CD4-positive, alpha-beta T cell treated with Interleukin-21 for 1 hour (primary cell): ENCODE measurements around the gene RBMS3.

Source experiments
- DNase-seq: peaks from one replicate; pipeline ENCODE4 v3.0.0-alpha.2; 2020

Gene RBMS3

GRCh38 chr3:29922992-29923746, 642.3 kb downstream of the RBMS3 start:
- DNase-seq, result no peak

- DNase-seq, result no peak
Observed at GRCh38 chr3:29924783-29925561, 644.1 kb downstream of the RBMS3 start.

DNA sequence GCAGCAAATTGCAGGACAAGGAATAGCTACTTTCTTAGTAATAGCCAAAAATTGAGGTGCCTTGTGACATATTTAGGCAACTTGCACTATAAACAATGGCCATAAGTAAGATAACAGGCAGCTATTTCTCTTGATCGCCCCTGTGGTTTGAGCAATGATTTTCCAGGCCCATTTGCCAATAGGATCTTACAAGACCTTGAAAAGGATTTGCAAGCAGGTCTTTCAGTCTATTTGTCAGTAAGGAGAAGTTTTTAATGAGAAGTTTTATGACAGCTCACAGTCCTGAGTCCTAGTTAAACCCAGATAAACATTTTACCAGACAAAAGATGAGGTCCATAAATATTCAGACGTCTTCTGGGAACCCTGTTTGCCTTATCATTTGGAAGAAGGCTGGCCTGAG, 645.5 kb downstream of the RBMS3 start:
- no peak for DNase-seq

DNA sequence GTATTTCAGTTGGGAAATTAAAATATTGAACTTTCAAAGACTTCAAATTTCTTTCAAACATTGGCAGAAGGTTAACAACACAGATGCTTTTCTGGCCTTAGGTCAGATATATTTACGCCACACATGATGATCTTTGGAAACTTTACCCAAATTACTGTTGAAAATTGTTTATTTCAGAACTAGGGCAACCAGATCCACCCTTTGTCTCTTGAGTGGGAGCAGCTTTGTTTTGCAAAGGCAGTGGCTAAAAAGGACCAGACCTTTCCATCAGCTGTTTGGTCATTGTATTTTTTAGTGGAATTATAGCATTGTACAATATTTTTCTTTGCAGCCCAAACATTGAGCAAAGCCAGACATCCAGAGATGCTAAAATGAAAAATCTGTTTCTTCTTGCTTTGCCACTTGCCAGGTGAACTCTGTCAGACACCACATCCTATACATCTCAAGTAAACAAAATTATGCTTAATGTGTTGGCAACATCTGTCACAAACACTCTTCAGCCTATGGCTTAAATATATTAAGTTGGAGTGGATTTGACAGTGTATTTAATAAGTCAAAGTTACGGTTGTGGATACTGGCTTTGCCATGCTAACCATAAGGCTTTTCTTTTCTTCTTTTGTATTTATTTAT, 651.9 kb downstream of the RBMS3 start:
- no peak for DNase-seq

GRCh38 chr3:29933802-29934490, 653.1 kb downstream of the RBMS3 start:
- no peak for DNase-seq

DNA sequence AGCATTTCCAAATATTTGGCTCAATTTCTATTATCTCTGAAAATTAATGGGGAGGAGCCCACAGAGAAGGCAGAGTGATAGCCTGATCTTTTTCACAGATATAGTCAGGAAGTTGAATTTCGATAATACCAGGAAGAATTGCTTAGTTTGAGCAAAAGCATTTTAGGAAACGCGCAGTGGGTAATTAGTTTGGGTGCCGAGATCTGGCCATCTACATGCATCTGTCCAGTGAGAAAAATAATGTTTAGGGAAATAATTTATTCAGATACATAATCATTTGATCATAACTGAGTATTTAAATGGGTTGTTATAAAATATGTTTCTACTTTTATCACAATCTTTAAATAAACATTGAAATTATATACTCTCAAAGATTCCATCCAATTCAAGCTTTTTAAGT, 653.9 kb downstream of the RBMS3 start:
- DNase-seq, result no peak

GRCh38 chr3:29936054-29936453, 655.2 kb downstream of the RBMS3 start:
- DNase-seq, result no peak

DNA sequence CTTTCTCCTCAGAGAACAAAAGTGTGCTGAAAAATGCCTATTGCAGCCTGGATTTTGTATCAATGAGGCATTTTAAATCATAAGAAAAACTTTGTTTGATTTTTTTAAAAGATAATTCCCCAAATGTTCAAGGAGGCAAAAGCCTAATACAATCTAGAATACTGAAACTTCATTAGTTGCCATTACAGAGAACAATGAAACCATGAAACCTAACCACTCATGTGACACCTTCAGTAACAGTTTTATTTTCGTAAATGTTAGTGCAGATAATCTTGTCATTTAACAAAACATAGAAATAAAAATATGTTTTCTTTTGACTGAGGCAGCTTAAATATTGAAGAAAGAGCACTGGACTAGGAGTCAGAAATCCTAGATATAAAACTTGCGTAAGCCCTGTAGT, 655.9 kb downstream of the RBMS3 start:
- DNase-seq, result no peak

DNA sequence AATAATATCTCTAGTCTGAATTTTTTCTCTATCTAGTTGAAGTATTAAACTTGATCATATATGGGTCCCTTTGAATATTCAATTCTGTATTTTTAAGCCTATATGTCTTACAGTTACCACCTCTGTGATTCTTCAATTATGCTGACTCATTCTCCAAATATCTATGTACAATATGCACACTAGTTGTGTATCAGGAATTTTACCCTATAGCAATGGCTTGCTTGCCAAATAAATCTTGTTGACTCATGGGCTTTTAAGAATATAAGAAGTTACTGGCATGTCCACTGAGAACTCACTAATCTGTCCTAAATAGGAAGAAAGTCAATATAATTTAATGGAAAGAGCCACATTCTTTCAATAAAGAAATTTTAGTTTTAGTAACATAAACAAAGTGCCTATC, 656.3 kb downstream of the RBMS3 start:
- DNase-seq, result no peak

DNA sequence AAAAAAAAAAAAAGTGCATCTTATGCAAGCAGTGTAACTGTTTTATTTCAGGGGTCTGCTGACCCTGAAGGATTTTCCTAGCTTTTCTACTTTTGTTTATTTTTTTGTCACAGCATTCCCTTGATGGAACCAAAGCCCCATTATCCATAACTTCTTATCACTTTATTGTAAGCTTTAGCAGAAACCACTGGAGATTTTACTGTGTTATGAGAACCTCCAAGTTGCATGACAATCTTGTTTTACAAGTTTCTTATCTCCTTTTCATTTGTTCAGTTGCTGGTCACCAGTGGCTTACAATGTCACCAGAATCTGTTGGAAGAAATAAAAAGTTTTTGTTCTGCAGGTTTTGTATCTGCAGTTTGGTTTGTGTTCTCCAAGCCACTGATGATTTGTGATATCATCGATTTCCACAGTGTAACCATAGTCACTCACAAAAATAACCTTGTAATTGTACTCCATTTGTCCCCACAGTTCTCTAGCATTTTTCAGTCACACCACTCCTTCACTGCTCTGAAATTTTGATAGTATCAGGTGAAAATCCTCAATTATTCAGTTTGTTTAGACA, 660.0 kb downstream of the RBMS3 start:
- DNase-seq, result no peak

DNA sequence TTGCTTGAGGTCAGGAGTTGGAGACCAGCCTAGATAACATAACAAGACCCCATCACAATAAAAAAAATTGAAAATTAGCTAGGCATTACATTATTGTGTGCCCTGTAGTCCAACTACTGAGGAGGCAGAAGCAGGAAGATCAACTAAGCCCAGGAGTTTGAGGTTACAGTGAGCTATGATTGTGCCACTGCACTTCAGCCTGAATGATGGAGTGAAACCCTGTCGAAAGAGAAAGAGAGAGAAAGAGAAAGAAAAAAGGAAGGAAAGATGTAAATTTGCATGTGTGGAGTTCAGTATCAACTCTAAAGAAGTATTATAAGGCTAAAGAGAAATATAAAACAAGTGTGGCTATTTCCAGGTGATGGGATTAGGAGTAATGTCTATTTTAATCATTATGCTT, 661.4 kb downstream of the RBMS3 start:
- no peak for DNase-seq

- no peak for DNase-seq
Observed at GRCh38 chr3:29949131-29949530, 668.3 kb downstream of the RBMS3 start.

- no peak for DNase-seq
Observed at GRCh38 chr3:29949940-29950616, 669.2 kb downstream of the RBMS3 start.

DNA sequence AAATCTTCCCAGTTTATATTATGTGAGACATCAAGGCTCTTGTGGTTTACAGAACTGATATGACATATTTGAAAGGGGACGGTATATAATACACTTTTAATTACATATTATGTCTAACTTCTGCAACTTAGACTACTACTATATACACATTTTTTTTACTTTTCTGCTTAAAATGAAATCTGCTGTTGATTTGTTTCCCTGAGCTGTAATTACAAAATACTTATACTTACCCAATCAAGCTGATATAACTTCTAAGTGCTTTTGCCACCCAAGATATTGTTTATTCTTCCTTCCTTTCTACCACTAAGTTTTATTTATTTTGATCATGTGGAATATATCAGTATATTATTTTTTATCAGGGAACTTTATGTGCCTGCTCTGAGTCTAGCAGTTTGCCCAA, 671.6 kb downstream of the RBMS3 start:
- no peak for DNase-seq

GRCh38 chr3:29955413-29955812, 674.5 kb downstream of the RBMS3 start:
- no peak for DNase-seq

DNA sequence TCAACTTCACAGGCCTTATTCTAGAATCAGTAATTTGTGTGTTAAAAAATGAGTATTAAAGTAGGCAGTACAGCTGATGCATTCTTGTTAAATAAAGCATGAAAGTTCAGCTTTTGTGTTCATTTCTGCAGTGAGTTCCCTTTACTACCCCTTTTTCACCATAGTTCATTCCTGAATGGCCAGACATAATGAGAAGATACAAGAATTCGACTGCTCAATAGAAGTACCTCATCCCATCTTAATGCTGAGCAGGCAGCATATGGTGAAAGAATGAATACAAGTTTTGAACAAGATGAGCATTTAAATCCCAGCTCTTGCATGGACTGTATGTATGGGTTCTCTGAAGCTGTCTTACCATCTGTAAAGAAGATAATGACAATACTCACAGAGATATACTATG, 677.9 kb downstream of the RBMS3 start:
- no peak for DNase-seq

DNA sequence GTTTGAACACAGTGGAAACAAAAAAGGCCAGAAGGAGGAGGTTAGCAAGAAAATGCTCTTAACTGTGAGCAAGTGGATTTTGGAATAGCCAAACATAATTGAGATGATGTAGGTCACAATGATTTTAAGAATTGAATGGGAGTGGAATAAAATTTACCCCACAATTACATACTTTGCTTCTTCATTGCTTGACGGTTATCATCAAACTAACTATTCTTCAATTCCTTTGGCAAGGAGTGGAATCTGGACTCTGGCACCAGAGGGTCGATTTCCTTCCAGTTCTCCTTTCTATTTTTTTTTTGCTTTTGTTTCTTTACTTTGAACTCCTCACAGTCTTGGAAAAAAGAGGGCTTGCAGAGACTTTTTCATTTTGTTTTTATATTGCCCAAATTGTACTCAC, 691.0 kb downstream of the RBMS3 start:
- DNase-seq, result no peak

DNA sequence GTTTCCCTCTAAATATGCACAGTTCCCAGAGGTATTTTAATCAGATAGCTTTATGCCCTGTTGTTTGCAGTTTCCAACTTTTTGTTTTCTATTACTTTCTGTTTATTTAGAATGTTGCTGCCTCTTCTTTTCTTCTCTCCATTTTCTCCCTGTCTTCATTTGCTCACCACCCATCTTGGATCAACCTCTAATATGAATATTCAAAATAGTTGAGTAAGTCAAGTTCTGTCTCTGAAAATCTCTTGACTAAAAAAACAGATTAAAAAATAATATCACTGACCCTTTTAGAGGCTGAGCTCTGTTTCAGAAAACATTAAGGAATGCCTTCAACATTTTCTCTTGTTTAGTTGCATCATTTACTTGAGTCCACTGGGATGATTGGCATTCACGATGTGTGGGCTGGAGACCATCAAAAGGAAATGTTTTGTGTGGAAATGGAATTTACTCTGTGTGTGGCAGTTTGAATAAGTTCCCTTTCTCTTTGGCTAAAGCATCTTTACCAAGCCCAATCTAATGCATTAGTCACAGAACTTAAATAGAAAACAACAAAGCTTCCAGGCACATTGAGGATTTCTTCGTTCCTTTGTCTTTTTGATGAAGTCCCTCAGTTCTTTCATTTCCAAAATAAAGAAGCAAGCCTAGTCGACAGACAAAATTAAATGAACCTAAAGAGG, 691.6 kb downstream of the RBMS3 start:
- no peak for DNase-seq

DNA sequence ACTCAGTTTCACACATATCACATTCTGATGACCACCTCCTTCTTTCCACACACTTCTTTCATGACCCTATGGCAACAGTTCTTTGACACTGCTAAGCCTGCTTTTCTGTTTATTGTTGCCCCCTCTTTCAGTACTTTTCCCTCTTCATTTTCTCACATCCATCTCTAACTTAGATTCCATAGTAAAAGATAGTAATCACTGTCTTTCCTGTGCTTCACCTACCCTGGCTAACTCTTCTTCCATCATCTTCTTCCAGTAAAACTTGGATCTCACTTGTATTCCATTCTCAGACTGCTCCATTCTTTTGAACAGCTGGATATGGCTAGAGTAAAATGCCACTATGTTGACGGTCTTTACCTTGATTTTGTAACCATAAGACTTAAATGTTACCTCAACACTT, 692.9 kb downstream of the RBMS3 start:
- DNase-seq, result no peak

- no peak for DNase-seq
Observed at GRCh38 chr3:29976871-29977270, 696.0 kb downstream of the RBMS3 start.

DNA sequence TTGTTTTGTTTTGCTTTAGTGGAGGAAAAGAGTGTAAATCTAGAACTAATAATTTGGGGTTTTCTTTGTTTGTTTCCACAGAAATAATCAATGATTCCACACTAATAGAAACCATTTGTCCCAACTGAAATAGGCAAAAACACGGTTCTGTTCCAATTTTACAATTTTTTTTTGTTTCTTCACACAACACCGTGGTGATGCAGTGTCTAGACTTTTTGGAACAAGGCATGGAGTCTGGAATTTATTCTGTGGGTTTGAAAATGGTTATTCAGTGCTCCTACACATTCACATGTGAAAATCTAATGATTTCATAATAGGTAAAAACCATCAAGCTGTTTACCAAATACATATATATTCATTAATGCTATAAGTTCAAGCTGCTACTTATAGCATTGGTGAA, 696.5 kb downstream of the RBMS3 start:
- no peak for DNase-seq

DNA sequence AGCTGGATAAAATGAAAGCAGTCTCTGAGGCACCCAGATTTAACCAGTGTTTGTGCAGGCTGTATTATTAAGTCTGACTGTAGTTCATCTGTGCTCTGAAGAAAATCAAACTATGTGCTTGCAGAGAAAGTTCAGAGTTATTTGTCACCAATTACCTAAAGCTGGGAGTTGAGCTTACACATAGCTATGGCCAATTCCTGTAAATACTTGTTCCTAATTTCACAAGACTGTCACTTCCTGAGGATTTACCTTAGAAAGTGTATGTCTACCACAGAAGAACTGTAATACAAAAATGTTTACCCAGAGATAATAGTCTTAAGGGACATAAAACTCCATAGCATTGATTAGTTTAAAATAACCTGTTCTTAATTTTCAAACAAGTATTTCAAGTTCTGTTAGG, 697.2 kb downstream of the RBMS3 start:
- no peak for DNase-seq
